ENCODE results near the gene HSD17B2. TPM values are rescaled to one million over a fixed set of nuclear protein-coding genes. Genes with fewer than 3 reads are reported as not detected.

Gene HSD17B2
- total RNA-seq, 4 donors from 2014 or later = not detected

DNA sequence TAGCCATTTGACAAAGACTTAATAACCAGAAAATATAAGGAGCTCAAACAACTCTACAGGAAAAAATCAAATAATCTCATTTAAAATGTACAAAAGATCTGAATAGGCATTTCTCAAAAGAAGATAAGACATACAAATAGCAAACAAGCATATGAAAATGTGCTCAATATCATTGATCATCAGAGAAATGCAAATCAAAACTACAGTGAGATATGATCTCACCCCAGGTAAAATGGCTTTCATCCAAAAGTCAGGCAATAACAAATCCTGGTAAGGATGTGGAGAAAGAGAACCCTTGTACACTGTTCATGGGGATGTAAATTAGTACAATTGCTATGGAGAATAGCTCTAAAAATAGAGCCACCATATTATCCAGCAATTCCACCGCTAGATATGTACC is 43.1 kb downstream of the HSD17B2 start:
- TF ChIP-seq EP300 (IDR thresholded peaks at IDR 0.05) (no peak), POLR2A (IDR thresholded peaks at IDR 0.05) (no peak), CTCF (IDR thresholded peaks at IDR 0.05) (no peak)
- H3K27ac ChIP-seq = no peak overlapping the region
- no peaks in the 10 kb centered on the region for H3K27me3 ChIP-seq
- no peaks in the 10 kb centered on the region for H3K36me3 ChIP-seq
- H3K9me3 ChIP-seq = peaks cover 0 to 27% (median 0%) of the 10 kb centered on the region in 4 donors
- 89 to 100% methylated on average over 1 of the region's 1 CpG for WGBS, 2 donors
- H3K4me3 ChIP-seq = no peak overlapping the region
- no peaks in the 10 kb centered on the region for H3K4me1 ChIP-seq
- DNase-seq (ENCODE audit: low spot score in 2 of 2) = no peak

- H3K27me3 ChIP-seq = no peaks in the 10 kb centered on the region
- H3K27ac ChIP-seq = no peak overlapping the region
- no peaks in the 10 kb centered on the region for H3K4me1 ChIP-seq
- 76 to 80% methylated on average over 3 of the region's 3 CpGs for WGBS, 2 donors
- H3K9me3 ChIP-seq = peaks cover 0 to 27% (median 0%) of the 10 kb centered on the region in 4 donors
- H3K4me3 ChIP-seq = no peak overlapping the region
- DNase-seq (ENCODE audit: low spot score in 2 of 2) = no peak
- TF ChIP-seq CTCF (IDR thresholded peaks at IDR 0.05) (no peak), EP300 (IDR thresholded peaks at IDR 0.05) (no peak), POLR2A (IDR thresholded peaks at IDR 0.05) (no peak)
- no peaks in the 10 kb centered on the region for H3K36me3 ChIP-seq
Observed at GRCh38 chr16:82079892-82080291, 44.8 kb downstream of the HSD17B2 start.

- H3K27ac ChIP-seq = no peak overlapping the region
- no peak overlapping the region for H3K4me3 ChIP-seq
- no peaks in the 10 kb centered on the region for H3K27me3 ChIP-seq
- H3K9me3 ChIP-seq = peaks cover 0 to 26% (median 0%) of the 10 kb centered on the region in 4 donors
- no peak for DNase-seq (ENCODE audit: low spot score in 2 of 2)
- WGBS, 2 donors = 72 to 73% methylated on average over 3 of the region's 3 CpGs
- no peak for TF ChIP-seq POLR2A (IDR thresholded peaks at IDR 0.05)
- TF ChIP-seq CTCF (IDR thresholded peaks at IDR 0.05) = no peak
- TF ChIP-seq EP300 (IDR thresholded peaks at IDR 0.05) = no peak
- no peaks in the 10 kb centered on the region for H3K4me1 ChIP-seq
- no peaks in the 10 kb centered on the region for H3K36me3 ChIP-seq
Observed at GRCh38 chr16:82081264-82081663, 46.2 kb downstream of the HSD17B2 start.

DNA sequence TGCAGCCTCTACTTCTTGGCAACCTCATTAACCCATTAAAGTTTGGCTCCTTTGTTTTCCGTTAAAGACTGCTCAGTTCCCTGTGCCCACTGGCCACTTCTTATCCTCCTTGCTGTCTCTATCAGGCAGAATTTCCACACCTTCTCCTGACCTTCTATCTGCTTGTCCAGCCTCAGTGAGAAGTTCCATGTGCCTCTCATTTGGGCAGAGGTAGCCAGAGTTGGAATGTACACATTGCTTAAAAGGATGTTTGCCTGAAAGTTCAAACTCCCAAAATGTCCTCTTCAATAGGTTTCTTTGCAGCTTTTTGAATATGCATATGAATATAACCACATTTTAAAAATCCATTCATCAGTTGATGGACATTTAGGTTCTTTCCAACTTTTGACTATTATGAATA is 47.0 kb downstream of the HSD17B2 start:
- Histone ChIP-seq H3K4me1 (no peaks in the 10 kb centered on the region), H3K27me3 (no peaks in the 10 kb centered on the region), H3K4me3 (no peak overlapping the region), H3K36me3 (no peaks in the 10 kb centered on the region), H3K27ac (no peak overlapping the region), H3K9me3 (peaks cover 0 to 18% (median 0%) of the 10 kb centered on the region in 4 donors)
- 84 to 96% methylated on average over 1 of the region's 1 CpG for WGBS, 2 donors
- TF ChIP-seq CTCF (IDR thresholded peaks at IDR 0.05) (no peak), EP300 (IDR thresholded peaks at IDR 0.05) (no peak), POLR2A (IDR thresholded peaks at IDR 0.05) (no peak)
- no peak for DNase-seq (ENCODE audit: low spot score in 2 of 2)

- Histone ChIP-seq H3K9me3 (peaks cover 0 to 14% (median 0%) of the 10 kb centered on the region in 4 donors), H3K36me3 (no peaks in the 10 kb centered on the region), H3K27me3 (no peaks in the 10 kb centered on the region), H3K4me3 (no peak overlapping the region), H3K4me1 (no peaks in the 10 kb centered on the region), H3K27ac (no peak overlapping the region)
- DNase-seq (ENCODE audit: low spot score in 2 of 2) = no peak
- TF ChIP-seq EP300 (IDR thresholded peaks at IDR 0.05) (no peak), CTCF (IDR thresholded peaks at IDR 0.05) (no peak), POLR2A (IDR thresholded peaks at IDR 0.05) (no peak)
- WGBS, 2 donors = 82 to 93% methylated on average over 2 of the region's 2 CpGs
Observed at GRCh38 chr16:82082543-82083244, 47.6 kb downstream of the HSD17B2 start.

Data from tibial nerve (tissue), 4 donors.